Adrenal gland (tissue), 12 donors: ENCODE data around the gene CMTM8. TPM values are rescaled to one million over a fixed set of nuclear protein-coding genes. Genes with fewer than 3 reads are reported as not detected.

Source experiments
- DNase-seq, 7 donors: peaks; one replicate each; pipeline ENCODE4 v3.0.0-alpha.2; 2019 to 2020
- H3K27ac ChIP-seq, 5 donors: fragments of 200-600 bp; sonication (generic) in 4 of 5; 1 replicate in 3 of 5; 2 replicates in 2 of 5; pipeline versions ENCODE4 v1.5.1 to v1.8.0; 2016 to 2020; ENCODE audit warnings: mild to moderate bottlenecking in 1 of 5
- H3K27me3 ChIP-seq: fragments of 200-600 bp; 2 replicates; pipeline ENCODE4 v1.8.0; 2021
- H3K36me3 ChIP-seq, 2 donors: fragments of 200-600 bp; replicated peaks in 1 of 2; 1 replicate in 1 of 2; 2 replicates in 1 of 2; pipeline versions ENCODE4 v1.5.1 to v1.8.0; 2018 to 2022
- H3K4me1 ChIP-seq, 2 donors: fragments of 200-600 bp; replicated peaks in 1 of 2; 1 replicate in 1 of 2; 2 replicates in 1 of 2; pipeline versions ENCODE4 v1.5.1 to v1.8.0; 2018 to 2021
- H3K4me3 ChIP-seq, 4 donors: fragments of 200-600 bp; sonication (generic) in 3 of 4; one replicate each; pipeline ENCODE4 v1.5.1; 2016 to 2018
- H3K9me3 ChIP-seq, 3 donors: fragments of 200-600 bp; sonication (generic) in 1 of 3; replicated peaks in 1 of 3; 1 replicate in 2 of 3; 2 replicates in 1 of 3; pipeline versions ENCODE4 v1.5.1 to v1.8.0; 2016 to 2021
- CTCF ChIP-seq, 6 experiments: fragments of 450-650 bp in 4 of 6; fragments of 200-600 bp in 2 of 6; sonication (generic) in 1 of 6; IDR thresholded peaks; 1 replicate in 5 of 6; 2 replicates in 1 of 6; pipeline versions ENCODE4 v1.5.1 to v1.8.0; 2016 to 2021; ENCODE audit warnings: antibody characterized with exemption in 6 of 6, mild to moderate bottlenecking in 2 of 6, moderate library complexity in 1 of 6
- POLR2A ChIP-seq, 2 donors: fragments of 450-650 bp; IDR thresholded peaks; one replicate each; pipeline ENCODE4 v1.6.1; 2017; ENCODE audit warnings: antibody characterized with exemption in 2 of 2, mild to moderate bottlenecking in 2 of 2, moderate library complexity in 1 of 2
- WGBS, 4 donors: extraction: QIAGEN DNeasy Blood & Tissue Kit in 2 of 4; methylation state at CpG; one replicate each; pipeline versions ENCODE4 v1.1.5 to v1.1.7; 2013 to 2017; 5-methylcytosine and 5-hydroxymethylcytosine counted together
- intact Hi-C, 2 donors: fragments of 100-400 bp; cut with DNase I; formaldehyde crosslinking; loops; one replicate each; pipeline versions ENCODE4 v1.14.1 to v1.15.0; 2022 to 2023
- polyA plus RNA-seq, 3 donors: library from polyadenylated mRNA; stranded (reverse); fragments of 200-250 nt in 2 of 3; fragments of 350-450 nt in 1 of 3; fragmentation: Illumina TruSeq in 1 of 3; extraction: RNeasy Lipid Tissue Mini Kit (QIAGEN cat#74804) in 1 of 3; gene quantifications; one replicate each; pipeline ENCODE4 v1.2.3, GENCODE V29; 2013 to 2014
- total RNA-seq, 9 donors: library from RNA; depleted of rRNA in 4 of 9; stranded (reverse); fragments of >200 nt in 4 of 9; fragments of 120-200 nt in 1 of 9; fragmentation: NEBNext Ultra II Directional in 1 of 9; extraction: Animal tissue kit (Norgen Biotek cat#: 25700) in 1 of 9; gene quantifications; one replicate each; pipeline versions ENCODE4 v1.1.0 to v1.2.4, GENCODE V29; 2013 to 2023
- donor health status: healthy with polysubstance abuse.
- donor health status: Bipolar disorder and iron deficiency.
- donor health status: DM: yes; HTN: yes; CAD: no.
- donor health status: DM: no; HTN: no; CAD: no.
- donor health status: DM: no; HTN: no; CAD: no.
- donor health status: DM: yes; HTN: yes; CAD: no.

The CMTM8 gene
- total and polyA plus RNA-seq, 12 donors, result 3.3 to 24.1 (median 16.0) TPM

- Histone ChIP-seq H3K36me3 (no peaks in the 10 kb centered on the region), H3K4me1 (peaks cover 0 to 9% of the 10 kb centered on the region in 2 donors), H3K27ac (peak overlapping the region in 1 of 5 donors; percentile 8), H3K9me3 (no peaks in the 10 kb centered on the region), H3K27me3 (no peaks in the 10 kb centered on the region), H3K4me3 (no peak overlapping the region)
- intact Hi-C loops, result no loop called here
- WGBS, 4 donors, result 59 to 86% (median 78%) methylated on average over 11 to 14 of the region's 14 CpGs
- peak in 2 of 7 donors; percentile 35 to 50 for DNase-seq
- no peak for TF ChIP-seq CTCF (IDR thresholded peaks at IDR 0.05)
- TF ChIP-seq POLR2A (IDR thresholded peaks at IDR 0.05), result no peak
Measured at GRCh38 chr3:32283304-32283703, 44.8 kb downstream of the CMTM8 start.

- Histone ChIP-seq H3K27me3 (no peaks in the 10 kb centered on the region), H3K9me3 (no peaks in the 10 kb centered on the region), H3K4me3 (no peak overlapping the region), H3K4me1 (peaks cover 0 to 9% of the 10 kb centered on the region in 2 donors), H3K27ac (no peak overlapping the region), H3K36me3 (no peaks in the 10 kb centered on the region)
- WGBS, 4 donors, result 79 to 89% (median 84%) methylated on average over 6 of the region's 6 CpGs
- intact Hi-C loops, result no loop called here
- no peak for DNase-seq
- TF ChIP-seq POLR2A (IDR thresholded peaks at IDR 0.05), result no peak
- no peak for TF ChIP-seq CTCF (IDR thresholded peaks at IDR 0.05)
Measured at GRCh38 chr3:32284443-32285212, 46.1 kb downstream of the CMTM8 start.

- TF ChIP-seq CTCF (IDR thresholded peaks at IDR 0.05) (no peak), POLR2A (IDR thresholded peaks at IDR 0.05) (no peak)
- no peaks in the 10 kb centered on the region for H3K9me3 ChIP-seq
- H3K27me3 ChIP-seq, result no peaks in the 10 kb centered on the region
- intact Hi-C loops, result no loop called here
- H3K27ac ChIP-seq, result no peak overlapping the region
- WGBS, 4 donors, result 67 to 81% (median 75%) methylated on average over 8 of the region's 8 CpGs
- H3K4me3 ChIP-seq, result no peak overlapping the region
- no peaks in the 10 kb centered on the region for H3K36me3 ChIP-seq
- peaks cover 0 to 16% of the 10 kb centered on the region in 2 donors for H3K4me1 ChIP-seq
- peak in 1 of 7 donors; percentile 22 for DNase-seq
Measured at GRCh38 chr3:32285891-32286290, 47.4 kb downstream of the CMTM8 start.

GRCh38 chr3:32288819-32289218 is 50.3 kb downstream of the CMTM8 start:
- no peak for DNase-seq
- 72 to 91% (median 83%) methylated on average over 5 of the region's 5 CpGs for WGBS, 4 donors
- intact Hi-C loops, result no loop called here
- Histone ChIP-seq H3K4me1 (peaks cover 5 to 28% of the 10 kb centered on the region in 2 donors), H3K27ac (no peak overlapping the region), H3K4me3 (no peak overlapping the region), H3K36me3 (no peaks in the 10 kb centered on the region), H3K27me3 (no peaks in the 10 kb centered on the region), H3K9me3 (no peaks in the 10 kb centered on the region)
- no peak for TF ChIP-seq CTCF (IDR thresholded peaks at IDR 0.05)
- no peak for TF ChIP-seq POLR2A (IDR thresholded peaks at IDR 0.05)
